ENCODE measurements around the gene SLC22A17.

Gene SLC22A17

GRCh38 chr14:23359167-23359626 lies 6.5 kb upstream of the SLC22A17 start:
- Histone ChIP-seq H3K27ac (ENCODE audit: low read depth, low read length) (no peak overlapping the region), H3F3A (ENCODE audit: control insufficient read depth, insufficient read depth) (no peaks in the 10 kb centered on the region), H3K4me3 (ENCODE audit: low read length) (no peak overlapping the region), H3K9me3 (ENCODE audit: control insufficient read depth, insufficient read depth, low read length) (no peaks in the 10 kb centered on the region), H3K27me3 (ENCODE audit: control insufficient read depth, low read length) (no peaks in the 10 kb centered on the region), H3K9me2 (replicated peaks; ENCODE audit: control insufficient read depth, low read length) (no peaks in the 10 kb centered on the region), H3K36me3 (ENCODE audit: control insufficient read depth, low read length) (no peaks in the 10 kb centered on the region), H3K79me2 (ENCODE audit: control insufficient read depth, low read length) (no peaks in the 10 kb centered on the region), H3K4me2 (ENCODE audit: low read length) (no peak overlapping the region), H4K20me1 (ENCODE audit: control insufficient read depth, insufficient read depth, low read depth, low read length) (no peaks in the 10 kb centered on the region), H3K4me1 (ENCODE audit: control insufficient read depth, low read length) (no peaks in the 10 kb centered on the region)
- no peak for TF ChIP-seq EZH2phosphoT487 (IDR thresholded peaks at IDR 0.05; ENCODE audit: borderline replicate concordance, low read length)
- no peak for TF ChIP-seq CTCF (IDR thresholded peaks at IDR 0.05; ENCODE audit: low read depth, low read length, poor library complexity, severe bottlenecking)

GRCh38 chr14:23358553-23359166 lies 6.0 kb upstream of the SLC22A17 start:
- Histone ChIP-seq H3K27ac (ENCODE audit: low read depth, low read length) (no peak overlapping the region), H3K4me3 (ENCODE audit: low read length) (no peak overlapping the region), H3K4me2 (ENCODE audit: low read length) (no peak overlapping the region), H3K27me3 (ENCODE audit: control insufficient read depth, low read length) (no peaks in the 10 kb centered on the region), H3K79me2 (ENCODE audit: control insufficient read depth, low read length) (no peaks in the 10 kb centered on the region), H3F3A (ENCODE audit: control insufficient read depth, insufficient read depth) (no peaks in the 10 kb centered on the region), H3K4me1 (ENCODE audit: control insufficient read depth, low read length) (no peaks in the 10 kb centered on the region), H3K9me3 (ENCODE audit: control insufficient read depth, insufficient read depth, low read length) (no peaks in the 10 kb centered on the region), H4K20me1 (ENCODE audit: control insufficient read depth, insufficient read depth, low read depth, low read length) (no peaks in the 10 kb centered on the region), H3K36me3 (ENCODE audit: control insufficient read depth, low read length) (no peaks in the 10 kb centered on the region), H3K9me2 (replicated peaks; ENCODE audit: control insufficient read depth, low read length) (no peaks in the 10 kb centered on the region)
- no peak for TF ChIP-seq EZH2phosphoT487 (IDR thresholded peaks at IDR 0.05; ENCODE audit: borderline replicate concordance, low read length)
- TF ChIP-seq CTCF (IDR thresholded peaks at IDR 0.05; ENCODE audit: low read depth, low read length, poor library complexity, severe bottlenecking): no peak

GRCh38 chr14:23358042-23358441 lies 5.4 kb upstream of the SLC22A17 start:
- no peak overlapping the region for H3K4me3 ChIP-seq (ENCODE audit: low read length)
- H3K9me2 ChIP-seq (replicated peaks; ENCODE audit: control insufficient read depth, low read length): no peaks in the 10 kb centered on the region
- H3F3A ChIP-seq (ENCODE audit: control insufficient read depth, insufficient read depth): no peaks in the 10 kb centered on the region
- H3K79me2 ChIP-seq (ENCODE audit: control insufficient read depth, low read length): no peaks in the 10 kb centered on the region
- no peaks in the 10 kb centered on the region for H3K36me3 ChIP-seq (ENCODE audit: control insufficient read depth, low read length)
- H3K4me1 ChIP-seq (ENCODE audit: control insufficient read depth, low read length): no peaks in the 10 kb centered on the region
- no peaks in the 10 kb centered on the region for H3K9me3 ChIP-seq (ENCODE audit: control insufficient read depth, insufficient read depth, low read length)
- H4K20me1 ChIP-seq (ENCODE audit: control insufficient read depth, insufficient read depth, low read depth, low read length): no peaks in the 10 kb centered on the region
- H3K27me3 ChIP-seq (ENCODE audit: control insufficient read depth, low read length): no peaks in the 10 kb centered on the region
- TF ChIP-seq CTCF (IDR thresholded peaks at IDR 0.05; ENCODE audit: low read depth, low read length, poor library complexity, severe bottlenecking): no peak
- TF ChIP-seq EZH2phosphoT487 (IDR thresholded peaks at IDR 0.05; ENCODE audit: borderline replicate concordance, low read length): no peak
- H3K4me2 ChIP-seq (ENCODE audit: low read length): no peak overlapping the region
- H3K27ac ChIP-seq (ENCODE audit: low read depth, low read length): no peak overlapping the region
